DOHH2 (cell line): ENCODE results near the gene TSC22D4.
"Not testable (repeated sequence)": the region's sequence is repeated elsewhere in the genome, so short reads cannot be mapped to it uniquely, and the experiment has no call there.

Experiments
- CTCF ChIP-seq: fragments of 200-600 bp; sonication (generic); IDR thresholded peaks from one replicate; pipeline ENCODE4 v1.5.1; 2014; ENCODE audit warnings: antibody characterized with exemption, mild to moderate bottlenecking, low read depth, low read length; ENCODE audit not compliant: poor library complexity, severe bottlenecking
- EZH2phosphoT487 ChIP-seq: fragments of 200-600 bp; sonication (generic); IDR thresholded peaks from 2 replicates; pipeline ENCODE4 v1.6.1; 2017; ENCODE audit warnings: borderline replicate concordance, mild to moderate bottlenecking, antibody characterized with exemption, low read length, moderate library complexity, mixed read lengths

- not testable (repeated sequence) for TF ChIP-seq EZH2phosphoT487, CTCF
These were observed 44.2 kb upstream of the TSC22D4 start for GRCh38 chr7:100523192-100523591.
